ENCODE measurements around the gene MADCAM1. TPM values are rescaled to one million over a fixed set of nuclear protein-coding genes. Genes with fewer than 3 reads are reported as not detected.

The MADCAM1 gene
- total RNA-seq, 6 donors from 2014 or later, result 0.63 to 3.1 (median 1.1) TPM; not detected in 2

DNA sequence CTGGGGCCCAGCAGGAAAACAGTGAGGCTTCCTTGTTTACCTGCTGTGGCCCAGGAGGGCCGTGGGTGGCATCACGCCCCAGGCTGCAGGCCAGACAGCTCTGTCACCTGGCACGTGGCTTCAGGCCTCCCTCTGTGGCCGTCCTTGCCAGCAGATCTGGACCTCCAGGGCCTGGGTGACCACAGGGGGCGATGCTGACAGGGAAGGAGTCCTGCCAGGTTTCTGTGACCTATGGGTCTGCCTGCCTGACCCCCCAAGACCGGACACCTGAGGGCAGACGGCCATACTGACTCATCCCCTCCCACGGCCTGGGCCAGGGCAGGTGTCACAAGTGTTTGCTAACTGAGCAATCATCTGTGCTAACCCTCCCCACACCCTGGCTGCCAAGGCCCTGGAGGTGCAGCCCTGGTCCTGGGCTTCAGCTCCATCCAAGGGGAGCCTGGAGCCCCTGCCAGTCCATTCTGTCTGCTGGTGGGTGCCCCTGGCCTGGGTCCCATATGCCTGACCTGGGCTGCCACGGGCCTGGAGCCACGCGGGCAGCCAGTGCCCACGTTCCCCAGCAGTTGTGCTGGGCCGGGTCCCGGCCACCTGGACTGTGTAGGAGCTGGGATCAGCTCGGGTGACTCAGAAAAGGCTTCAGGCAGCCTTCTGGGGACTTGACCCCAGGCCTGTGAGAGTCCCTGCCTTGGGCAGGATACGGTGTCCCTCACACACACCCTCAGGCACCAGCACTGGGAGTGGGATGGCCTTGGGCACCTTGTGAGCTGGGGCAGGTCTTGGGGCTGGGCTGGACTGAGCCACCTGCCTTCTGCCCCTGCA lies 38.9 kb downstream of the MADCAM1 start:
- Histone ChIP-seq H3K27ac (peak overlapping the region in 3 of 4 donors; percentile 22 to 50 (median 32)), H3K4me3 (no peak overlapping the region), H3K27me3 (no peaks in the 10 kb centered on the region), H3K36me3 (peaks cover 9 to 48% (median 37%) of the 10 kb centered on the region in 4 donors), H3K9me3 (no peaks in the 10 kb centered on the region), H3K4me1 (peaks cover 28 to 47% (median 33%) of the 10 kb centered on the region in 4 donors)
- ATAC-seq (ENCODE audit: low FRiP score in 2 of 2) (no peak), DNase-seq (peak in 1 of 2 donors; percentile 79)
- WGBS, 2 donors, result 58 to 93% methylated on average over 6 to 13 of the region's 16 CpGs
- TF ChIP-seq POLR2A (IDR thresholded peaks at IDR 0.05) (no peak), POLR2AphosphoS5 (IDR thresholded peaks at IDR 0.05) (no peak), EP300 (IDR thresholded peaks at IDR 0.05) (no peak)
- TF ChIP-seq, protein P1, sequence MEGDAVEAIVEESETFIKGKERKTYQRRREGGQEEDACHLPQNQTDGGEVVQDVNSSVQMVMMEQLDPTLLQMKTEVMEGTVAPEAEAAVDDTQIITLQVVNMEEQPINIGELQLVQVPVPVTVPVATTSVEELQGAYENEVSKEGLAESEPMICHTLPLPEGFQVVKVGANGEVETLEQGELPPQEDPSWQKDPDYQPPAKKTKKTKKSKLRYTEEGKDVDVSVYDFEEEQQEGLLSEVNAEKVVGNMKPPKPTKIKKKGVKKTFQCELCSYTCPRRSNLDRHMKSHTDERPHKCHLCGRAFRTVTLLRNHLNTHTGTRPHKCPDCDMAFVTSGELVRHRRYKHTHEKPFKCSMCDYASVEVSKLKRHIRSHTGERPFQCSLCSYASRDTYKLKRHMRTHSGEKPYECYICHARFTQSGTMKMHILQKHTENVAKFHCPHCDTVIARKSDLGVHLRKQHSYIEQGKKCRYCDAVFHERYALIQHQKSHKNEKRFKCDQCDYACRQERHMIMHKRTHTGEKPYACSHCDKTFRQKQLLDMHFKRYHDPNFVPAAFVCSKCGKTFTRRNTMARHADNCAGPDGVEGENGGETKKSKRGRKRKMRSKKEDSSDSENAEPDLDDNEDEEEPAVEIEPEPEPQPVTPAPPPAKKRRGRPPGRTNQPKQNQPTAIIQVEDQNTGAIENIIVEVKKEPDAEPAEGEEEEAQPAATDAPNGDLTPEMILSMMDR (IDR thresholded peaks at IDR 0.05), result no peak

DNA sequence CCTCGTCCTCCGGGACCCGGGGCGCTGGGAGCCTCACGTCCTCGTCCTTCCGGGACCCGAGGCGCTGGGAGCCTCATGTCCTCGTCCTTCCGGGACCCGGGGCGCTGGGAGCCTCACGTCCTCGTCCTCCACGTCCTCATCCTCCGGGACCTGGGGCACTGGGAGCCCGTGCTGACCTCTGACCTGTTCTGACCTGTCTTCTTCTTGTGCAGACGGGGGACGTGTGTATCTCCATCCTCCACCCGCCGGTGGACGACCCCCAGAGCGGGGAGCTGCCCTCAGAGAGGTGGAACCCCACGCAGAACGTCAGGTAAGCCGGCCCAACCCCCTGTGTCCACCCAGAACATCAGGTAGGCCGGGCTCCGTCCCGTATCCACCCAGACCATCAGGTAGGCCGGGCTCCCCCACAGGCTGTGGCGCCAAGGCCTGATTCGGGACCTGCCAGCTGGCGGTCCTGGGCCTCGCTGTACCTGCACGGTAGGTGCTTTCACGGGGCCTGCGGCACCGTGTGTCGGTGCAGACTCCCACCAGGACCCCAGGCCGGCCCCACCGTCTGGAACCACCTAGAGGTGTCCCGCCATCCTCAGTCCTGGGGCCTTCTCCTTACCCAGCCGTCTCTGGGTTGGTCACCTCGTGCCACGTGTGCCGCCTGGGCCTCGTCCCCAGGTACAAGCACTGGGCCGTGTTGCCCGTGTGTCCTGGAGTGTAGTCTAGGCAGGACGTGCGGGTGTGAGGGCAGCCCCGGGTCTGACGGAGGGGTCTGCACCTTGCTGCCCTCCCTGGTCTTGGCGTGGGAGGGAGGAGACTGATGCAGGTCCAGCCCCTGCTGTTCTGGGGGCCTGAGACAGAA lies 40.0 kb downstream of the MADCAM1 start:
- 86 to 91% methylated on average over 16 to 55 of the region's 55 CpGs for WGBS, 2 donors
- no peak overlapping the region for H3K4me3 ChIP-seq
- H3K36me3 ChIP-seq, result peaks cover 9 to 55% (median 41%) of the 10 kb centered on the region in 4 donors
- no peaks in the 10 kb centered on the region for H3K27me3 ChIP-seq
- ATAC-seq (ENCODE audit: low FRiP score in 2 of 2), result no peak
- DNase-seq, result peak in 1 of 2 donors; percentile 82
- H3K9me3 ChIP-seq, result no peaks in the 10 kb centered on the region
- no peak for TF ChIP-seq POLR2AphosphoS5 (IDR thresholded peaks at IDR 0.05)
- TF ChIP-seq POLR2A (IDR thresholded peaks at IDR 0.05), result no peak
- TF ChIP-seq, protein P1 (IDR thresholded peaks at IDR 0.05), result no peak
- no peak for TF ChIP-seq EP300 (IDR thresholded peaks at IDR 0.05)
- H3K4me1 ChIP-seq, result peaks cover 23 to 39% (median 27%) of the 10 kb centered on the region in 4 donors
- peak overlapping the region in 2 of 4 donors; percentile 0 to 54 for H3K27ac ChIP-seq

DNA sequence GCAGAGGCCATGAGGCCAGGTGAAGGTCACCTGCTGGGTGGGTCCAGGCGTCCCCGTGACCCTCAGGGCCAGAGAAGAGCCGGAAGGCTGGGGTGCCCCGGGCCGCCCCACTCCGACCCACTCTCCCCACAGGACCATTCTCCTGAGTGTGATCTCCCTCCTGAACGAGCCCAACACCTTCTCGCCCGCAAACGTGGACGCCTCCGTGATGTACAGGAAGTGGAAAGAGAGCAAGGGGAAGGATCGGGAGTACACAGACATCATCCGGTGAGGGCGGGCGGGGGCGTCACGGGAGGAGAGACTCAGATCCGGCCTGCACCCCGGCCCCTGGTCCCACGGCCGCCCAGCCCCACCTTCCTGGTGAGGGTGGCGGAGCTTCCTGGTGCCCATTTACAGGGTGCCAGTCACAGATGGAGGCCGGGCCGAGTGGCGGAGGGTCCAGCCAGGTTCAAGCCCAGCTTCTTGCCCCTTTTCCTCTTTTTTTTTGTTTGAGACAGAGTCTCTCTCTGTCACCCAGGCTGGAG lies 40.7 kb downstream of the MADCAM1 start:
- Histone ChIP-seq H3K36me3 (peaks cover 15 to 62% (median 48%) of the 10 kb centered on the region in 4 donors), H3K27me3 (no peaks in the 10 kb centered on the region), H3K27ac (peak overlapping the region in 2 of 4 donors; percentile 0 to 54), H3K4me3 (no peak overlapping the region), H3K4me1 (peaks cover 23 to 39% (median 27%) of the 10 kb centered on the region in 4 donors), H3K9me3 (no peaks in the 10 kb centered on the region)
- TF ChIP-seq, protein P1 (IDR thresholded peaks at IDR 0.05), result no peak
- peak in 1 of 2 donors; percentile 35 for TF ChIP-seq POLR2AphosphoS5 (IDR thresholded peaks at IDR 0.05)
- TF ChIP-seq POLR2A (IDR thresholded peaks at IDR 0.05), result no peak
- ATAC-seq (ENCODE audit: low FRiP score in 2 of 2) (no peak), DNase-seq (peak in 1 of 2 donors; percentile 81)
- 87 to 92% methylated on average over 11 to 26 of the region's 26 CpGs for WGBS, 2 donors

DNA sequence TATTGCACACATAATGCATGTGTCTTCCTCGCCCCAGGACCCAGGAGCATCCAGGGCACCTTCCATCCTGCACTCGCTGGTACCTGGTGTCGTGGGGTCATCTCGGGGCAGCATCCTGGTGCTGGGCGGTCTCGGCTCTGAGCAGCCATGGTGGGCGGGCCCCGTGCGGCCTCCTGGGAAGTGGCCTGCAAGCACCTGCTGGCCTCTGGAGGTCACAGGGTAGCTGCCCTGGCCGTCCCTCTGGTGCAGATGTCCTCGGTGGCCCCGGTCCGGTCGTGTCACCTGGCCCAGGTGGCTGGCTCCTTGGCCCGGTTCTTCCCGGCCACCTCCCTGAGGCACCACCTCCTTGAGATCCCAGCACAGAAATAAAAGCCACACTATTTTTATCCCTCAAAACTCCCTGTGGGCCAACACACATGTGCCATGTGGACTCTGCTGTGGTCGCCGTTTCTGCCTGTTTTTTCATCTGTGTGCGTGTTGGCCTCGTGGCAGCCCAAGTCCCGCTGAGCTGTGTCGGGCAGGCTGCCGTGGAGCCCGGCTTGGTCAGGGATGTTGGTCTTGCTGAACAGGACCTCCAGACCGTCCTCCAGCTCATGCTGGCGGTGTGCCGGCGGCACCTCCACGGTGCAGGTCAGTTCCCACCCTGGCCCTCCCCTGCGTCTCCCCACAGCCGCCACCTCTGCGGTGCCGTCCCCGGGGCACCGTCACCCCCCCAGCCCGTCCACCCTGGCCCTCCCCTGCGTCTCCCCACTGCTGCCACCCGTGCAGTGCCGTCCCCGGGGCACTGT lies 42.5 kb downstream of the MADCAM1 start:
- ATAC-seq (ENCODE audit: low FRiP score in 2 of 2), result no peak
- TF ChIP-seq POLR2AphosphoS5 (IDR thresholded peaks at IDR 0.05) (no peak), POLR2A (IDR thresholded peaks at IDR 0.05) (no peak), EP300 (IDR thresholded peaks at IDR 0.05) (no peak)
- TF ChIP-seq, protein P1 (IDR thresholded peaks at IDR 0.05), result no peak
- WGBS, 2 donors, result 92 to 97% methylated on average over 21 to 31 of the region's 40 CpGs
- Histone ChIP-seq H3K27ac (no peak overlapping the region), H3K9me3 (no peaks in the 10 kb centered on the region), H3K36me3 (peaks cover 15 to 76% (median 58%) of the 10 kb centered on the region in 4 donors), H3K27me3 (no peaks in the 10 kb centered on the region), H3K4me1 (peaks cover 14 to 25% (median 18%) of the 10 kb centered on the region in 4 donors), H3K4me3 (no peak overlapping the region)
- DNase-seq, result no peak
